Lower leg skin (tissue), 4 donors: ENCODE data around the gene ZNF180. TPM values are rescaled to one million over a fixed set of nuclear protein-coding genes. Genes with fewer than 3 reads are reported as not detected.

Experiments used
- DNase-seq, 2 donors: peaks; one replicate each; pipeline ENCODE4 v3.0.0-alpha.2; 2019; ENCODE audit warnings: low spot score in 2 of 2
- H3K4me3 ChIP-seq: fragments of 200-600 bp; sonication (generic); 2 replicates; pipeline ENCODE4 v1.5.1; 2017; ENCODE audit warnings: mild to moderate bottlenecking, low read depth; ENCODE audit not compliant: poor library complexity, severe bottlenecking
- CTCF ChIP-seq, 3 donors: fragments of 450-650 bp; IDR thresholded peaks; one replicate each; pipeline ENCODE4 v1.5.1; 2016; ENCODE audit warnings: antibody characterized with exemption in 3 of 3, mild to moderate bottlenecking in 3 of 3, moderate library complexity in 2 of 3
- POLR2A ChIP-seq, 2 donors: fragments of 450-650 bp; IDR thresholded peaks; one replicate each; pipeline ENCODE4 v1.6.1; 2016 to 2017; ENCODE audit warnings: antibody characterized with exemption in 2 of 2, mild to moderate bottlenecking in 1 of 2, moderate library complexity in 1 of 2
- WGBS, 2 donors: methylation state at CpG; one replicate each; pipeline ENCODE4 v1.1.5; 2018; 5-methylcytosine and 5-hydroxymethylcytosine counted together
- intact Hi-C: fragments of 100-400 bp; cut with DNase I; formaldehyde crosslinking; loops from one replicate; pipeline ENCODE4 v1.15.0; 2023; ENCODE audit warnings: low total_unique reads
- total RNA-seq, 4 donors: library from RNA; depleted of rRNA; stranded (reverse); fragments of >200 nt; gene quantifications; one replicate each; pipeline ENCODE4 v1.1.0, GENCODE V29; 2016

The ZNF180 gene
- total RNA-seq, 4 donors from 2014 or later: 9.1 to 48.2 (median 12.0) TPM

- DNase-seq: no peak
- WGBS, 2 donors: 92 to 93% methylated on average over 18 of the region's 18 CpGs
- intact Hi-C loops: no loop called here
- TF ChIP-seq POLR2A (IDR thresholded peaks at IDR 0.05) (no peak), CTCF (IDR thresholded peaks at IDR 0.05) (no peak)
- H3K4me3 ChIP-seq: no peak overlapping the region
Measured at GRCh38 chr19:44451687-44452086, 48.6 kb downstream of the ZNF180 start.

DNA sequence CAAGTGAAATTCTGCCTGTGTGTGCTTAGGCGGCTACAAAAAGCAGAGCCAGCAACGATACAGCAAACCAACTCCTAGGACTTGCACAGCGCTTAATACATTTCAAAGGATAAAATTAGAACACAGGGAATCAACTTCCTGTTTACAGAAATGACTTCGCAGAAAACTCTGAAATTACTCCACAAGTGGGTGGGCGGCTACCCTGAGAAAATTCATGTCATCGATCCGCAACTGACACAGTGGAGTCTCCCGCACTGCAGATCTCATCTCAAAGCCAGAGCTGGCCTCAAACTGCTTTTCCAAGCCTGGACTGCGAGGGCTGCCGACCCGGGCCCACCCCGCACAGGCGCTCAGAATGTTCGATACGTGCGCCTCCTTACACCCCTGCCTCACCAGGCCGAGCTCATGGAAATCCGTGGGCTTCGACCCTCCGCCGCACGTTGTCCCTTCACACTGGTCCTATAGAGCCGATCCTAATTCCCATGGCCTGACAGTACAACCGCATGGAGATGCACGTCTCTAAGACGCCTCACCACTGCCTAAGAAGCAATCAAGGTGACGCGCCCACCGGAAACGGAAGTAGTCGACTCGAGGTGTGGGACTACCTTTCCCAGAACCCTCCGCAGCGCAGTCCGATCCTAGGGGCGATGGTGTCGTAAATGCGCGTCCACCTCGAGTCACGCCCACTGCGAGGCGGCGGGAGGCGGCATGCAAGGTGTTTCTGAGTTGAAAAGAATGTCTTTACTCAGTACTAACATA, 52.2 kb downstream of the ZNF180 start, which contains the start of gene ZNF229:
ZNF229 (minus strand) TSS at position 557 of the 759 bp plus-strand sequence. CDS start 5,625 bp downstream, outside the sequence.
- no peak for TF ChIP-seq CTCF (IDR thresholded peaks at IDR 0.05)
- no peak for TF ChIP-seq POLR2A (IDR thresholded peaks at IDR 0.05)
- H3K4me3 ChIP-seq: peak within 1 kb of the TSS; percentile 22
- intact Hi-C loops: no loop called here
- DNase-seq: peak; percentile 40 to 90
- 3% methylated on average over 44 to 45 of the region's 45 CpGs for WGBS, 2 donors

DNA sequence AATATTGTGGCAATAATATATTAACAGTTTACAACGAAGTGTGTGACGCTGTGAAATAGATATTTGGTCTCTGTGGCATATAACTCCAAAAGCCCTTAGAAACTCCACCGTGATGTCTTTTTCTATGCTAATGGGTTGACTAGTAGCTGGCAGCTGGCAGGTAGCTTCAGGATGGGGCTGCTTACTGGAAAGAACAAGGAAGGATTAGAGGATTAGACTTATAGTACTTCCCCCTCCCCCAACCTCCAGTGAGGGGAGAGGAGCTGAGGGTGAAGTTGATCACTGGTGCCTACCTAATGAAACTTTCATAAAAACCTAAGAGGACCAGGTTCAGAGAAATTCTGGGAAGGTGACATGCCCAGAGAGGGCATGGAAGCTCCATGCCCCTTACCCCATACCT, 61.9 kb downstream of the ZNF180 start:
- TF ChIP-seq POLR2A (IDR thresholded peaks at IDR 0.05) (no peak), CTCF (IDR thresholded peaks at IDR 0.05) (no peak)
- 96 to 98% methylated on average over 3 of the region's 3 CpGs for WGBS, 2 donors
- no peak for DNase-seq
- intact Hi-C loops: no loop called here
- no peak overlapping the region for H3K4me3 ChIP-seq

DNA sequence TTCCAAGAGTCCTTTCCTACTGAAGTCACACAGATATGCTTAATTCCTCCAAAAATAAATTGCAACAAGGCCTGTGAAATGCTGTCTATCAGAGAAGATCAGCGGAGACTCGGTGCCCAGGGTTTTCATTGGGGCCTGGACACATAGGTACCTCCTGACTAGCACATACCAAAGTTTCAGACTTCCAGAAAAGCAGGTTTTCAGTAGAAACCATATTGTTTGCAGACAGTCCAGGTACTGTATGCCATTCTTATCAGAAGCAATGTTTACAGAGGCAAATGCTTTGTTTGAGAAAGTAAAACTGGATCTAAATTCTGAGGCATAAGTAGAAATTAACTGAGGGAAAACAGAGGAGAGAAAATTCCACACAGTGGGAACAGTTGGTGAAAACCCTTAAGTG, 64.9 kb downstream of the ZNF180 start:
- H3K4me3 ChIP-seq: no peak overlapping the region
- WGBS, 2 donors: 88 to 91% methylated on average over 2 of the region's 2 CpGs
- DNase-seq: no peak
- TF ChIP-seq POLR2A (IDR thresholded peaks at IDR 0.05) (no peak), CTCF (IDR thresholded peaks at IDR 0.05) (no peak)
- intact Hi-C loops: no loop called here

GRCh38 chr19:44430956-44431355, 69.4 kb downstream of the ZNF180 start:
- no peak for DNase-seq
- WGBS, 2 donors: 89 to 90% methylated on average over 1 of the region's 1 CpG
- intact Hi-C loops: no loop called here
- no peak overlapping the region for H3K4me3 ChIP-seq
- TF ChIP-seq CTCF (IDR thresholded peaks at IDR 0.05): no peak
- TF ChIP-seq POLR2A (IDR thresholded peaks at IDR 0.05): no peak

Other genes with a start within 250 kb of the ZNF180 start
- 1 to 10 TPM in 1 of 4 donors, under 1 TPM in 1, not detected in 2; 0.06 to 1.4 TPM for gene ZNF233, start 240.6 kb downstream of the ZNF180 start, total RNA-seq
- gene ZNF235, start 195.5 kb downstream of the ZNF180 start, total RNA-seq: 1 to 10 TPM; 3.6 to 4.5 (median 4.1) TPM
- 1 to 10 TPM; 3.0 to 4.4 (median 3.9) TPM for gene ZNF112, start 143.8 kb downstream of the ZNF180 start, total RNA-seq
- gene ZNF285, start 98.9 kb downstream of the ZNF180 start, total RNA-seq: 1 to 10 TPM in 3 of 4 donors, under 1 TPM in 1; 0.04 to 2.8 (median 1.3) TPM
- 10 to 100 TPM in 1 of 4 donors, 1 to 10 TPM in 3; 3.2 to 11.1 (median 5.9) TPM for gene ZNF229, start 52.0 kb downstream of the ZNF180 start, total RNA-seq
- gene CEACAM20, start 29.2 kb upstream of the ZNF180 start, total RNA-seq: not detected
- not detected for gene IGSF23, start 113.0 kb upstream of the ZNF180 start, total RNA-seq
- gene PVR, start 143.4 kb upstream of the ZNF180 start, total RNA-seq: 10 to 100 TPM in 3 of 4 donors, 1 to 10 TPM in 1; 9.9 to 14.3 (median 12.1) TPM
- 10 to 100 TPM in 1 of 4 donors, 1 to 10 TPM in 3; 5.4 to 10.2 (median 8.0) TPM for gene CEACAM19, start 171.0 kb upstream of the ZNF180 start, total RNA-seq
- not detected for gene CEACAM16, start 198.6 kb upstream of the ZNF180 start, total RNA-seq
- gene BCL3, start 248.2 kb upstream of the ZNF180 start, total RNA-seq: 10 to 100 TPM; 17.1 to 27.3 (median 19.0) TPM